Suprapubic skin (tissue), 4 donors: ENCODE measurements around the gene UBE2D2. TPM values are rescaled to one million over a fixed set of nuclear protein-coding genes. Genes with fewer than 3 reads are reported as not detected.

Experiments
- DNase-seq, 2 donors: peaks; one replicate each; pipeline ENCODE4 v3.0.0-alpha.2; 2019; ENCODE audit warnings: low spot score in 2 of 2
- H3K27ac ChIP-seq: fragments of 200-600 bp; sonication (generic); one replicate; pipeline ENCODE4 v1.5.1; 2019
- H3K27me3 ChIP-seq: fragments of 200-600 bp; sonication (generic); one replicate; pipeline ENCODE4 v1.5.1; 2019
- H3K36me3 ChIP-seq: fragments of 200-600 bp; sonication (generic); one replicate; pipeline ENCODE4 v1.5.1; 2019
- H3K4me1 ChIP-seq: fragments of 200-600 bp; sonication (generic); one replicate; pipeline ENCODE4 v1.5.1; 2019
- H3K4me3 ChIP-seq: fragments of 200-600 bp; sonication (generic); one replicate; pipeline ENCODE4 v1.5.1; 2019; ENCODE audit warnings: mild to moderate bottlenecking
- H3K9me3 ChIP-seq: fragments of 200-600 bp; sonication (generic); one replicate; pipeline ENCODE4 v1.5.1; 2019
- CTCF ChIP-seq, 2 donors: fragments of 200-600 bp in 1 of 2; fragments of 450-650 bp in 1 of 2; sonication (generic) in 1 of 2; IDR thresholded peaks; one replicate each; pipeline ENCODE4 v1.5.1; 2016 to 2019; ENCODE audit warnings: antibody characterized with exemption in 2 of 2, mild to moderate bottlenecking in 1 of 2, moderate library complexity in 1 of 2
- EP300 ChIP-seq: sonication (generic); formaldehyde crosslinking; IDR thresholded peaks from one replicate; pipeline ENCODE4 v1.6.1; 2017; ENCODE audit warnings: antibody characterized with exemption
- POLR2A ChIP-seq, 2 donors: fragments of 450-650 bp; IDR thresholded peaks; one replicate each; pipeline ENCODE4 v1.6.1; 2017; ENCODE audit warnings: antibody characterized with exemption in 2 of 2, mild to moderate bottlenecking in 2 of 2, moderate library complexity in 2 of 2
- POLR2AphosphoS5 ChIP-seq, 3 donors: sonication (generic); formaldehyde crosslinking; IDR thresholded peaks; one replicate each; pipeline ENCODE4 v1.6.1; 2017; ENCODE audit warnings: antibody characterized with exemption in 3 of 3
- WGBS: methylation state at CpG from one replicate; pipeline ENCODE4 v1.1.5; 2018; 5-methylcytosine and 5-hydroxymethylcytosine counted together
- total RNA-seq, 4 donors: library from RNA; depleted of rRNA; stranded (reverse); fragments of >200 nt; gene quantifications; one replicate each; pipeline ENCODE4 v1.1.0, GENCODE V29; 2016

UBE2D2 gene
- total RNA-seq, 4 donors from 2014 or later, result 56.6 to 70.2 (median 58.0) TPM

GRCh38 chr5:139562847-139563246 lies 1.7 kb downstream of the UBE2D2 start:
- no peaks in the 10 kb centered on the region for H3K9me3 ChIP-seq

GRCh38 chr5:139565411-139566305 lies 4.5 kb downstream of the UBE2D2 start:
- Histone ChIP-seq H3K27me3 (no peaks in the 10 kb centered on the region), H3K27ac (no peak overlapping the region), H3K4me3 (no peak overlapping the region), H3K4me1 (peaks cover 54% of the 10 kb centered on the region), H3K36me3 (peaks cover 5% of the 10 kb centered on the region), H3K9me3 (no peaks in the 10 kb centered on the region)
- 72% methylated on average over 6 of the region's 6 CpGs for WGBS
- DNase-seq, result no peak
- no peak for TF ChIP-seq POLR2AphosphoS5 (IDR thresholded peaks at IDR 0.05)
- TF ChIP-seq CTCF (IDR thresholded peaks at IDR 0.05), result no peak
- TF ChIP-seq EP300, result no peak
- TF ChIP-seq POLR2A (IDR thresholded peaks at IDR 0.05), result no peak

More at GRCh38 chr5:139562847-139563246, 1.7 kb downstream of the UBE2D2 start:
- peak overlapping the region; percentile 86 for H3K4me3 ChIP-seq
- no peaks in the 10 kb centered on the region for H3K27me3 ChIP-seq
- peaks cover 45% of the 10 kb centered on the region for H3K4me1 ChIP-seq
- DNase-seq, result no peak
- H3K36me3 ChIP-seq, result no peaks in the 10 kb centered on the region
- TF ChIP-seq POLR2AphosphoS5 (IDR thresholded peaks at IDR 0.05), result no peak
- TF ChIP-seq EP300, result no peak
- no peak for TF ChIP-seq CTCF (IDR thresholded peaks at IDR 0.05)
- TF ChIP-seq POLR2A (IDR thresholded peaks at IDR 0.05), result no peak
- WGBS, result 37% methylated on average over 5 of the region's 5 CpGs
- no peak overlapping the region for H3K27ac ChIP-seq

DNA sequence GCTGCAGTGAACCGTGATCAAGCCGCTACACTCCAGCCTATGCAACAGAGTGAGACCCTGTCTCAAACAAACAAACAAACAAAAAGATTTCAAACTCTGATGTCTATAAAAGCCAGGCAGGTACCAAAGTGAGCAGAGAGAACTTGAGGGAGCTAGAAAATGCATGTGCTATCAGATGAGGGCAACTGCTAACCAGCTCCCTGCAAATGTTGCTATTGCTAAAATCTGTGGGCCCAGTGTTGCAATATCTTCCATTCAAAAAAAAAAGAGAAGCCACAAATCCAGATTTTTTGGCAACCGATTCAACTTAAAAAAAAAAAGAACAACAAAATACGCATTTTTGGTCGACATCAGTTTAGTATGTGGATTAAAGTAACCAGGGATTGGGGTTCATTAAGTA lies 5.5 kb downstream of the UBE2D2 start:
- no peak for DNase-seq
- Histone ChIP-seq H3K27ac (no peak overlapping the region), H3K9me3 (no peaks in the 10 kb centered on the region), H3K27me3 (no peaks in the 10 kb centered on the region), H3K4me3 (no peak overlapping the region), H3K36me3 (peaks cover 6% of the 10 kb centered on the region), H3K4me1 (peaks cover 59% of the 10 kb centered on the region)
- WGBS, result 77% methylated on average over 5 of the region's 5 CpGs
- no peak for TF ChIP-seq CTCF (IDR thresholded peaks at IDR 0.05)
- TF ChIP-seq EP300, result no peak
- no peak for TF ChIP-seq POLR2AphosphoS5 (IDR thresholded peaks at IDR 0.05)
- TF ChIP-seq POLR2A (IDR thresholded peaks at IDR 0.05), result no peak

- Histone ChIP-seq H3K36me3 (peaks cover 6% of the 10 kb centered on the region), H3K27me3 (no peaks in the 10 kb centered on the region), H3K4me1 (peaks cover 48% of the 10 kb centered on the region), H3K4me3 (no peak overlapping the region), H3K27ac (no peak overlapping the region), H3K9me3 (no peaks in the 10 kb centered on the region)
- DNase-seq, result no peak
- TF ChIP-seq POLR2AphosphoS5 (IDR thresholded peaks at IDR 0.05) (no peak), POLR2A (IDR thresholded peaks at IDR 0.05) (no peak), CTCF (IDR thresholded peaks at IDR 0.05) (no peak), EP300 (no peak)
- WGBS, result 65% methylated on average over 2 of the region's 2 CpGs
Observed at GRCh38 chr5:139569270-139569955, 8.3 kb downstream of the UBE2D2 start.

- H3K27me3 ChIP-seq, result no peaks in the 10 kb centered on the region
- H3K4me1 ChIP-seq, result peaks cover 44% of the 10 kb centered on the region
- WGBS, result 65% methylated on average over 3 of the region's 3 CpGs
- TF ChIP-seq CTCF (IDR thresholded peaks at IDR 0.05), result no peak
- no peak for TF ChIP-seq EP300
- no peak for TF ChIP-seq POLR2AphosphoS5 (IDR thresholded peaks at IDR 0.05)
- TF ChIP-seq POLR2A (IDR thresholded peaks at IDR 0.05), result no peak
- H3K9me3 ChIP-seq, result no peaks in the 10 kb centered on the region
- no peak overlapping the region for H3K27ac ChIP-seq
- no peak for DNase-seq
- H3K4me3 ChIP-seq, result no peak overlapping the region
- H3K36me3 ChIP-seq, result peaks cover 6% of the 10 kb centered on the region
Observed at GRCh38 chr5:139571543-139571942, 10.4 kb downstream of the UBE2D2 start.
